Gastroesophageal sphincter (tissue), 3 donors: ENCODE measurements around the gene GABARAP.
"Not testable (repeated sequence)": the region's sequence is repeated elsewhere in the genome, so short reads cannot be mapped to it uniquely, and the experiment has no call there.

Experiments used
- CTCF ChIP-seq, 4 experiments: fragments of 200-600 bp in 2 of 4; fragments of 450-650 bp in 2 of 4; sonication (generic) in 1 of 4; IDR thresholded peaks; one replicate each; pipeline ENCODE4 v1.5.1; 2017 to 2019; ENCODE audit warnings: antibody characterized with exemption in 4 of 4, mild to moderate bottlenecking in 2 of 4, moderate library complexity in 2 of 4
- POLR2A ChIP-seq, 2 donors: fragments of 450-650 bp; IDR thresholded peaks; one replicate each; pipeline ENCODE4 v1.6.1; 2017; ENCODE audit warnings: antibody characterized with exemption in 2 of 2, mild to moderate bottlenecking in 2 of 2, moderate library complexity in 1 of 2

- not testable (repeated sequence) for TF ChIP-seq CTCF, POLR2A (IDR thresholded peaks at IDR 0.05)
Observed at GRCh38 chr17:7243838-7244237, 1.6 kb upstream of the GABARAP start.
